Measurements from ENCODE around the gene OR4K5. TPM values are rescaled to one million over a fixed set of nuclear protein-coding genes. Genes with fewer than 3 reads are reported as not detected.
"Not testable (repeated sequence)": the region's sequence is repeated elsewhere in the genome, so short reads cannot be mapped to it uniquely, and the experiment has no call there.

The OR4K5 gene
- total RNA-seq, 1 donor from 2014 or later = not detected

DNA sequence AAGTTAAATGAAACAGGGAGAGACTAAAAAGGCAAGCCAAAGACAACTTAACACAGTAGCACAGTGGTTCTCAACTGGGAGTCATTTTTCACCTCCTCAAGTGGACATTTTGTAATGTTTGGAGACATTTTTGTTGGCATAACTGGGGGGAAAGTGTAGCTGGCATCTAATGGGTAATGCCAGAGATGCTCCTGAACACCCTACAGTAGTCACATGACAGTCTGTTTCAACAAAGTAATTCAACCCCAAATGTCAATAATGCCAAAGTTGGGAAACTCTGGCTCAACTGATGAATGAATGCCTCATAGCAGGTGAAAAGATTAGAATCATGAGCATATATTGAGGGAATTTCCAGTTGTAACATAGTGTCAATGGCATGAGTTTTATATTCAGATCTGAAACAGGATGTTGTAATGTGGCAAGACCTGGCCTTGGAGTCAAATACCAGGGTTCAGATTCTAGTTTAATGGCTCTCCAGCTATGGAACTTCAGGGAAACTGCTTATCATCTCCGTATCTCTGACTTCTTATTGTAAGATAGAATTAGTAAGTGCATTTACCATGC is 2.4 kb upstream of the OR4K5 start:
- Histone ChIP-seq H3K4me3 (ENCODE audit: low read length in 3 of 3) (no peak overlapping the region), H3K9me3 (ENCODE audit: control insufficient read depth in 3 of 3, low read length in 3 of 3) (no peaks in the 10 kb centered on the region), H3K36me3 (ENCODE audit: control insufficient read depth in 3 of 3, insufficient read depth in 3 of 3, low read length in 3 of 3) (no peaks in the 10 kb centered on the region), H3K9ac (ENCODE audit: low read depth in 1 of 3, low read length in 3 of 3) (no peak overlapping the region), H3K4me1 (ENCODE audit: control insufficient read depth in 3 of 3, insufficient read depth in 3 of 3, low read length in 3 of 3) (no peaks in the 10 kb centered on the region), H3K27me3 (ENCODE audit: control insufficient read depth in 3 of 3, insufficient read depth in 3 of 3, low read length in 3 of 3) (no peaks in the 10 kb centered on the region), H3K27ac (ENCODE audit: low read depth, low read length) (no peak overlapping the region)

- Histone ChIP-seq H3K27me3 (ENCODE audit: control insufficient read depth in 3 of 3, insufficient read depth in 3 of 3, low read length in 3 of 3) (no peaks in the 10 kb centered on the region), H3K4me3 (ENCODE audit: low read length in 3 of 3) (no peak overlapping the region), H3K36me3 (ENCODE audit: control insufficient read depth in 3 of 3, insufficient read depth in 3 of 3, low read length in 3 of 3) (no peaks in the 10 kb centered on the region), H3K27ac (ENCODE audit: low read depth, low read length) (no peak overlapping the region), H3K4me1 (ENCODE audit: control insufficient read depth in 3 of 3, insufficient read depth in 3 of 3, low read length in 3 of 3) (no peaks in the 10 kb centered on the region), H3K9ac (ENCODE audit: low read depth in 1 of 3, low read length in 3 of 3) (no peak overlapping the region), H3K9me3 (ENCODE audit: control insufficient read depth in 3 of 3, low read length in 3 of 3) (no peaks in the 10 kb centered on the region)
Measured at GRCh38 chr14:19918553-19919264, 1.7 kb upstream of the OR4K5 start.

GRCh38 chr14:19930617-19931016 is 10.2 kb downstream of the OR4K5 start, which contains the start of gene OR4K1:
TSS of gene OR4K1 (plus strand) at chr14:19930917. CDS start at chr14:19935667, 4,750 bp downstream.
- Histone ChIP-seq H3K27ac (ENCODE audit: low read depth, low read length) (no peak within 1 kb of the TSS), H3K9ac (ENCODE audit: low read depth in 1 of 3, low read length in 3 of 3) (no peak within 1 kb of the TSS), H3K36me3 (ENCODE audit: control insufficient read depth in 3 of 3, insufficient read depth in 3 of 3, low read length in 3 of 3) (no peaks in the 10 kb centered on the region), H3K27me3 (ENCODE audit: control insufficient read depth in 3 of 3, insufficient read depth in 3 of 3, low read length in 3 of 3) (no peaks in the 10 kb centered on the region), H3K4me1 (ENCODE audit: control insufficient read depth in 3 of 3, insufficient read depth in 3 of 3, low read length in 3 of 3) (no peaks in the 10 kb centered on the region), H3K4me3 (ENCODE audit: low read length in 3 of 3) (no peak within 1 kb of the TSS), H3K9me3 (ENCODE audit: control insufficient read depth in 3 of 3, low read length in 3 of 3) (no peaks in the 10 kb centered on the region)

- Histone ChIP-seq H3K27me3 (ENCODE audit: control insufficient read depth in 3 of 3, insufficient read depth in 3 of 3, low read length in 3 of 3) (no peaks in the 10 kb centered on the region), H3K9me3 (ENCODE audit: control insufficient read depth in 3 of 3, low read length in 3 of 3) (no peaks in the 10 kb centered on the region), H3K9ac (ENCODE audit: low read depth in 1 of 3, low read length in 3 of 3) (no peak overlapping the region), H3K4me3 (ENCODE audit: low read length in 3 of 3) (no peak overlapping the region), H3K27ac (ENCODE audit: low read depth, low read length) (no peak overlapping the region), H3K36me3 (ENCODE audit: control insufficient read depth in 3 of 3, insufficient read depth in 3 of 3, low read length in 3 of 3) (no peaks in the 10 kb centered on the region), H3K4me1 (ENCODE audit: control insufficient read depth in 3 of 3, insufficient read depth in 3 of 3, low read length in 3 of 3) (no peaks in the 10 kb centered on the region)
Measured at GRCh38 chr14:19941668-19942067, 21.3 kb downstream of the OR4K5 start.

- Histone ChIP-seq H3K9me3 (ENCODE audit: control insufficient read depth in 3 of 3, low read length in 3 of 3) (no peaks in the 10 kb centered on the region), H3K27me3 (ENCODE audit: control insufficient read depth in 3 of 3, insufficient read depth in 3 of 3, low read length in 3 of 3) (no peaks in the 10 kb centered on the region), H3K9ac (ENCODE audit: low read depth in 1 of 3, low read length in 3 of 3) (no peak overlapping the region), H3K27ac (ENCODE audit: low read depth, low read length) (no peak overlapping the region), H3K4me3 (ENCODE audit: low read length in 3 of 3) (no peak overlapping the region), H3K36me3 (ENCODE audit: control insufficient read depth in 3 of 3, insufficient read depth in 3 of 3, low read length in 3 of 3) (no peaks in the 10 kb centered on the region), H3K4me1 (ENCODE audit: control insufficient read depth in 3 of 3, insufficient read depth in 3 of 3, low read length in 3 of 3) (no peaks in the 10 kb centered on the region)
Measured at GRCh38 chr14:19947413-19948090, 27.1 kb downstream of the OR4K5 start.

DNA sequence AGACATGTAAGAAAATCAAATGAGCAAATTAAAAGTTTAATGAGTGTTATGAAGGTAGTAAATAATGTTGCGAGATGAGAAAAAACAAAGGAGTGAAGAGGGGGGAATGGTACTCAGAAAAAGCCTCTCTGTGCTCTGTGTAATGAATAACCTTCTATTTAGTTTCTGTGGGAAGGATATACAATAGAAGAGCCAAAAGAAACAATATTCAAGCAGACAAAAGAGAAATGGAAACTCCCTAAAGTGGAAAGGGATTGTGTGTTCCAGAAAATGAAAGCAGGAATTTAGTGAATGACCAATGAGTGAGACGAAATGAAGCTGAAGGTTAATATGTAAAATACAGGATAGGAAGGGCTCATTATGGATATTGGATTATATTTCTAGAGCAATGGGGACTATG is 28.8 kb downstream of the OR4K5 start:
- Histone ChIP-seq H3K9me3 (ENCODE audit: control insufficient read depth in 3 of 3, low read length in 3 of 3) (no peaks in the 10 kb centered on the region), H3K27ac (ENCODE audit: low read depth, low read length) (no peak overlapping the region), H3K9ac (ENCODE audit: low read depth in 1 of 3, low read length in 3 of 3) (no peak overlapping the region), H3K36me3 (ENCODE audit: control insufficient read depth in 3 of 3, insufficient read depth in 3 of 3, low read length in 3 of 3) (no peaks in the 10 kb centered on the region), H3K27me3 (ENCODE audit: control insufficient read depth in 3 of 3, insufficient read depth in 3 of 3, low read length in 3 of 3) (no peaks in the 10 kb centered on the region), H3K4me3 (ENCODE audit: low read length in 3 of 3) (no peak overlapping the region), H3K4me1 (ENCODE audit: control insufficient read depth in 3 of 3, insufficient read depth in 3 of 3, low read length in 3 of 3) (no peaks in the 10 kb centered on the region)

DNA sequence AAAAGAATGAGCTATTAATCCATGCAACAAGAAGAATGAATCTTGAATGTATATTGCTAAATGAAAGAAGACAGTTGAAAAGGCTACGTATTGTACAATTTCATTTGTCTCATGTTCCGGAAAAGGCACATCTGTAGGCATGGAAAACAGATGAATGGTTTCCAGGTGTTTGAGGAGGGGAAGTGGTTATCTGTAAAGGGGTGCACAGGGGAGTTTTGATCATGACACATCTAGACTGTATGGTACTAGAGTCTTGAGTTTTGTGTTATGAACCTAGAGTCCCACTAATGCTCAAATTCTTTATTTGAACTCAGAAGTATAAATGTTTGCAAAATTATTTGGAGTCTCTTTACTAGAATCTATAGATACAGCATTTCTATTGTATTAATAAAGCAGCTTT is 49.3 kb downstream of the OR4K5 start:
- not testable (repeated sequence) for H3K27me3 ChIP-seq (ENCODE audit: control insufficient read depth in 3 of 3, insufficient read depth in 3 of 3, low read length in 3 of 3); H3K4me3 ChIP-seq (ENCODE audit: low read length in 3 of 3); H3K36me3 ChIP-seq (ENCODE audit: control insufficient read depth in 3 of 3, insufficient read depth in 3 of 3, low read length in 3 of 3); H3K9me3 ChIP-seq (ENCODE audit: control insufficient read depth in 3 of 3, low read length in 3 of 3); H3K9ac ChIP-seq (ENCODE audit: low read depth in 1 of 3, low read length in 3 of 3); H3K4me1 ChIP-seq (ENCODE audit: control insufficient read depth in 3 of 3, insufficient read depth in 3 of 3, low read length in 3 of 3); H3K27ac ChIP-seq (ENCODE audit: low read depth, low read length)

Other genes starting within 250 kb of the OR4K5 start
- gene OR11H2, start 206.7 kb upstream of the OR4K5 start, total RNA-seq = not detected
- not detected for gene OR4Q3, start 177.0 kb upstream of the OR4K5 start, total RNA-seq
- not detected for gene OR4M1, start 147.1 kb upstream of the OR4K5 start, total RNA-seq
- not detected for gene OR4N2, start 116.8 kb upstream of the OR4K5 start, total RNA-seq
- not detected for gene OR4K2, start 45.5 kb upstream of the OR4K5 start, total RNA-seq
- not detected for gene OR4K1, start 10.3 kb downstream of the OR4K5 start, total RNA-seq
- gene OR4K15, start 55.0 kb downstream of the OR4K5 start, total RNA-seq = not detected
- not detected for gene OR4Q2, start 81.6 kb downstream of the OR4K5 start, total RNA-seq
- not detected for gene OR4K14, start 98.7 kb downstream of the OR4K5 start, total RNA-seq
- not detected for gene OR4K13, start 115.4 kb downstream of the OR4K5 start, total RNA-seq
- not detected for gene OR4L1, start 139.4 kb downstream of the OR4K5 start, total RNA-seq
- not detected for gene OR4K17, start 190.1 kb downstream of the OR4K5 start, total RNA-seq
- not detected for gene OR4N5, start 218.2 kb downstream of the OR4K5 start, total RNA-seq